GM18519 (cell line): ENCODE results near the gene KRT6A.
"Not testable (repeated sequence)": the region's sequence is repeated elsewhere in the genome, so short reads cannot be mapped to it uniquely, and the experiment has no call there.

Source experiments
- ATAC-seq: cut with Tn5 transposase; IDR thresholded peaks from one replicate; pipeline ENCODE4 v1.9.1; 2021; ENCODE audit warnings: mild to moderate bottlenecking, moderate library complexity; ENCODE audit not compliant: unreplicated experiment, low FRiP score

KRT6A gene

GRCh38 chr12:52474212-52474611 lies 18.8 kb downstream of the KRT6A start:
- no peak for ATAC-seq

GRCh38 chr12:52473768-52474167 lies 19.3 kb downstream of the KRT6A start, which contains the start of gene KRT6C:
KRT6C (minus strand) TSS chr12:52473805; CDS start chr12:52473737, 68 bp downstream.
- no peak for ATAC-seq

GRCh38 chr12:52469853-52470252 lies 23.2 kb downstream of the KRT6A start:
- ATAC-seq, result no peak

GRCh38 chr12:52464897-52465296 lies 28.2 kb downstream of the KRT6A start:
- ATAC-seq, result no peak

- no peak for ATAC-seq
These were observed 31.4 kb downstream of the KRT6A start for GRCh38 chr12:52461693-52462092.

- no peak for ATAC-seq
These were observed 34.2 kb downstream of the KRT6A start for GRCh38 chr12:52458861-52459260.

- no peak for ATAC-seq
These were observed 37.2 kb downstream of the KRT6A start for GRCh38 chr12:52455821-52456220.

GRCh38 chr12:52454411-52455201 lies 38.5 kb downstream of the KRT6A start:
- no peak for ATAC-seq

- ATAC-seq, result no peak
These were observed 41.0 kb downstream of the KRT6A start, which contains the start of gene KRT6B for GRCh38 chr12:52452101-52452500. KRT6B (minus strand) TSS chr12:52452146; CDS start chr12:52452078, 68 bp downstream.

- no peak for ATAC-seq
These were observed 44.8 kb downstream of the KRT6A start for GRCh38 chr12:52448228-52448627.

GRCh38 chr12:52447196-52447595 lies 45.9 kb downstream of the KRT6A start:
- ATAC-seq, result not testable (repeated sequence)

- no peak for ATAC-seq
These were observed 46.6 kb downstream of the KRT6A start for GRCh38 chr12:52446367-52447045.

GRCh38 chr12:52445876-52446275 lies 47.2 kb downstream of the KRT6A start:
- no peak for ATAC-seq

GRCh38 chr12:52444647-52445595 lies 48.1 kb downstream of the KRT6A start:
- no peak for ATAC-seq

- ATAC-seq, result no peak
These were observed 49.1 kb downstream of the KRT6A start for GRCh38 chr12:52443966-52444365.

- ATAC-seq, result no peak
These were observed 50.4 kb downstream of the KRT6A start for GRCh38 chr12:52442600-52443061.

- no peak for ATAC-seq
These were observed 51.6 kb downstream of the KRT6A start for GRCh38 chr12:52441320-52441911.

- ATAC-seq, result no peak
These were observed 52.2 kb downstream of the KRT6A start for GRCh38 chr12:52440821-52441319.

GRCh38 chr12:52439845-52440244 lies 53.2 kb downstream of the KRT6A start:
- no peak for ATAC-seq

- no peak for ATAC-seq
These were observed 53.6 kb downstream of the KRT6A start for GRCh38 chr12:52439420-52439819.
